Naive thymus-derived CD4-positive, alpha-beta T cell (primary cell): Measurements from ENCODE around the gene SLC34A3. TPM values are rescaled to one million over a fixed set of nuclear protein-coding genes. Genes with fewer than 3 reads are reported as not detected.
A peak's percentile ranks its signal among the peaks of the same experiment; 100 is the strongest.

Source experiments
- ATAC-seq: fragments of 150-1000 bp; cut with Tn5 transposase; 2 replicates; pipeline ENCODE4 v1.10.0; 2021; ENCODE audit warnings: mild to moderate bottlenecking, moderate library complexity
- CTCF ChIA-PET: fragments of 350-600 bp; sonication (Branson Sonifier 250); formaldehyde crosslinking; loops from one replicate; lab custom pipeline; 2021; ENCODE audit warnings: antibody characterized with exemption; lab: Charles Lee
- POLR2A ChIA-PET: fragments of 350-600 bp; sonication (Branson Sonifier 250); formaldehyde crosslinking; loops from one replicate; lab custom pipeline; 2021; ENCODE audit warnings: antibody characterized with exemption, inconsistent platforms; lab: Charles Lee
- DNase-seq, 9 donors: peaks; one replicate each; pipeline versions ENCODE4 v3.0.0 to v3.0.0-alpha.2; 2020 to 2022; ENCODE audit warnings: mixed read lengths in 1 of 9
- H3K27ac ChIP-seq: one replicate; pipeline ENCODE4 v1.7.0; 2013; ENCODE audit warnings: mild to moderate bottlenecking, low read depth, low read length, moderate library complexity
- H3K27me3 ChIP-seq, 2 donors: one replicate each; pipeline ENCODE4 v1.7.0; 2013; ENCODE audit warnings: low read length in 2 of 2, mild to moderate bottlenecking in 2 of 2, moderate library complexity in 2 of 2; ENCODE audit not compliant: control insufficient read depth in 2 of 2, insufficient read depth in 2 of 2
- H3K36me3 ChIP-seq, 3 experiments: 1 replicate in 2 of 3; 2 replicates in 1 of 3; pipeline ENCODE4 v1.7.0; 2013; ENCODE audit warnings: low read length in 3 of 3, mild to moderate bottlenecking in 3 of 3, moderate library complexity in 1 of 3; ENCODE audit not compliant: insufficient read depth in 3 of 3, control insufficient read depth in 2 of 3
- H3K4me1 ChIP-seq, 2 donors: one replicate each; pipeline ENCODE4 v1.7.0; 2013; ENCODE audit warnings: low read length in 2 of 2, mild to moderate bottlenecking in 2 of 2, moderate library complexity in 1 of 2; ENCODE audit not compliant: control insufficient read depth in 2 of 2, insufficient read depth in 2 of 2
- H3K4me3 ChIP-seq: 2 replicates; pipeline ENCODE4 v1.7.0; 2013; ENCODE audit warnings: mild to moderate bottlenecking, low read length
- H3K9me3 ChIP-seq, 3 experiments: 1 replicate in 2 of 3; 2 replicates in 1 of 3; pipeline ENCODE4 v1.7.0; 2013; ENCODE audit warnings: low read length in 3 of 3; ENCODE audit not compliant: control insufficient read depth in 2 of 3
- H3K27ac Mint-ChIP-seq, 9 donors: one replicate each; pipeline ENCODE4 v1.8.0; 2020 to 2022; ENCODE audit warnings: mixed read lengths in 9 of 9, mild to moderate bottlenecking in 8 of 9, moderate library complexity in 5 of 9, inconsistent platforms in 2 of 9
- H3K27me3 Mint-ChIP-seq, 5 donors: one replicate each; pipeline ENCODE4 v1.8.0; 2021 to 2022; ENCODE audit warnings: mixed read lengths in 5 of 5, mild to moderate bottlenecking in 1 of 5
- H3K36me3 Mint-ChIP-seq, 5 donors: one replicate each; pipeline ENCODE4 v1.8.0; 2020 to 2022; ENCODE audit warnings: mixed read lengths in 5 of 5, mild to moderate bottlenecking in 3 of 5, inconsistent platforms in 1 of 5
- H3K4me1 Mint-ChIP-seq, 7 donors: one replicate each; pipeline ENCODE4 v1.8.0; 2020 to 2022; ENCODE audit warnings: mixed read lengths in 7 of 7, mild to moderate bottlenecking in 3 of 7, inconsistent platforms in 1 of 7
- H3K4me3 Mint-ChIP-seq, 10 donors: one replicate each; pipeline ENCODE4 v1.8.0; 2020 to 2022; ENCODE audit warnings: mild to moderate bottlenecking in 10 of 10, mixed read lengths in 10 of 10, moderate library complexity in 6 of 10, inconsistent platforms in 2 of 10
- H3K9me3 Mint-ChIP-seq, 11 donors: one replicate each; pipeline ENCODE4 v1.8.0; 2020 to 2022; ENCODE audit warnings: mixed read lengths in 11 of 11, mild to moderate bottlenecking in 4 of 11, inconsistent platforms in 1 of 11, moderate library complexity in 1 of 11
- intact Hi-C, 2 donors: fragments of 100-400 bp; cut with micrococcal nuclease; formaldehyde crosslinking; loops; one replicate each; pipeline ENCODE4 v1.15.1; 2023
- polyA plus RNA-seq, 2 donors: library from polyadenylated mRNA; unstranded; fragments of 300-500 nt; fragmentation: Illumina TruSeq; gene quantifications; one replicate each; pipeline ENCODE4 v1.2.3, GENCODE V29; 2021
- total RNA-seq, 6 experiments: library from RNA in 5 of 6; stranded (reverse) in 5 of 6; gene quantifications; 1 replicate in 5 of 6; 2 replicates in 1 of 6; pipeline ENCODE4 v1.2.3 and lab custom pipeline; 2021 to 2026

Gene SLC34A3
- total and polyA plus RNA-seq, 7 experiments from 2014 or later: 0.16 TPM; not detected in 5

DNA sequence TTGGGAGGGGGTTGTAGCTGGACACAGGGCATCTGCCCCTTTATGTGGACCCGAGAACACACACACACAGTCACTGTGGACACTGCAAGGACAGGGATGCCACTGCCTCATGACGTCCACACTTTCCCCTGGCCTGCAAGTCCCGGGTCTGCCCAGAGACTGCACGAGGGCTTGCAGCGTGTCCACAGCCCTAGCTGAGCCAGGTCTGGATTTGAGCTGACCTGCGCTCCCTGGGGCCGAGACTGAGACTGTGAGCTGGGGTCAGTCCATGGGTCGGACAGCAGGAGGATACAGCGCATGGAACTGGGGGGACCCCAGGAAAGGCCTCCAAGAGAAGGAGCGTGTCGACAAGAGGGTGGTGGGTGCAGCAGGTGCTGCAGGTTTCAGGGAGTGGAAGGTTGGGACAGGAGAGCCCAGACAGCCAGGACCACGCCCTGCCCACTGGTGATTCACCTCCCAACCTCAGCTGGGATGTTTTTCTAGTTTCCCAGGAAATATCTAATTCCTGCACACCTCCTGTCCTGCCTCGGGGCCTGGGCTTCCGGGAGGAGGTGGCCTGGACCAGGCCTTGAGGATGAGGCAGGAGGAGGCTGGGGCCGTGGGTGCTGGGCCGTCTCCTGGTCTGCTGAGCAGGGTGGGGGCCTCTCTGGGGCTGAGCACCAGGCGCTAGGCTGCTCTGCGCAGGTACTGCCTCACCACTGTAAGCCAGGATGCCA, 4.2 kb upstream of the SLC34A3 start:
- DNase-seq: no peak
- H3K27ac Mint-ChIP-seq: no peak overlapping the region
- intact Hi-C loops: loop anchor here (1.0 to 10.0 kb wide), 7 partner anchors 26 to 282 kb away; partner anchors contain the start of genes ANAPC2 (in 1 of the 2), C8G (in 1 of the 2), FBXW5 (in 1 of the 2) and NPDC1 (in 1 of the 2)

GRCh38 chr9:137227054-137227852, 3.4 kb upstream of the SLC34A3 start, which contains the start of gene RNF224:
Gene RNF224, plus strand, starts transcription at chr9:137227502. Its CDS starts 834 bp downstream, at chr9:137228336.
- Histone ChIP-seq H3K4me1 (peaks cover 9 to 11% of the 10 kb centered on the region in 2 donors), H3K27me3 (no peaks in the 10 kb centered on the region), H3K27ac (no peak within 1 kb of the TSS), H3K9me3 (no peaks in the 10 kb centered on the region), H3K36me3 (no peaks in the 10 kb centered on the region), H3K4me3 (no peak within 1 kb of the TSS)
- intact Hi-C loops: loop anchor here (1.0 to 10.0 kb wide), 7 partner anchors 27 to 282 kb away; partner anchors contain the start of genes ANAPC2 (in 1 of the 2), C8G (in 1 of the 2), FBXW5 (in 1 of the 2) and NPDC1 (in 1 of the 2)
- Mint-ChIP-seq H3K36me3 (no peaks in the 10 kb centered on the region), H3K4me1 (peaks cover 5 to 14% (median 6%) of the 10 kb centered on the region in 7 donors), H3K27ac (peak within 1 kb of the TSS in 5 of 9 donors; percentile 29 to 85 (median 49)), H3K27me3 (peaks cover 0 to 7% (median 5%) of the 10 kb centered on the region in 5 donors), H3K4me3 (peak within 1 kb of the TSS in 2 of 10 donors; percentile 24 to 44), H3K9me3 (peaks cover 0 to 2% (median 0%) of the 10 kb centered on the region in 11 donors)
- POLR2A ChIA-PET: interaction anchor here (0.5 to 3.2 kb wide), 8 partner anchors 13 to 180 kb away, joined by 3 to 9 read pairs (median 3); partner anchors contain the start of genes ANAPC2, SSNA1 and TUBB4B
- DNase-seq (peak; percentile 64 to 82 (median 77)), ATAC-seq (peak; percentile 46)
- CTCF ChIA-PET: interaction anchor here (0.6 to 2.3 kb wide), 13 partner anchors 10 to 181 kb away, joined by 3 to 13 read pairs (median 3); partner anchors contain the start of gene NPDC1

More for the DNA sequence above, 4.2 kb upstream of the SLC34A3 start:
- H3K4me3 Mint-ChIP-seq: no peak overlapping the region
- Histone ChIP-seq H3K27ac (no peak overlapping the region), H3K4me1 (peaks cover 9 to 11% of the 10 kb centered on the region in 2 donors), H3K4me3 (no peak overlapping the region), H3K36me3 (no peaks in the 10 kb centered on the region), H3K9me3 (no peaks in the 10 kb centered on the region), H3K27me3 (no peaks in the 10 kb centered on the region)
- ChIA-PET POLR2A (interaction anchor here (0.5 to 3.2 kb wide), 6 partner anchors 14 to 139 kb away, joined by 3 to 9 read pairs (median 5); partner anchors contain the start of gene TUBB4B), CTCF (interaction anchor here (0.8 to 2.3 kb wide), 12 partner anchors 10 to 180 kb away, joined by 3 to 13 read pairs (median 3); no protein-coding TSS in a partner anchor)
- ATAC-seq: no peak
- H3K4me1 Mint-ChIP-seq: peaks cover 5 to 14% (median 6%) of the 10 kb centered on the region in 7 donors
- H3K9me3 Mint-ChIP-seq: no peaks in the 10 kb centered on the region
- H3K27me3 Mint-ChIP-seq: peaks cover 0 to 6% (median 4%) of the 10 kb centered on the region in 5 donors
- no peaks in the 10 kb centered on the region for H3K36me3 Mint-ChIP-seq

DNA sequence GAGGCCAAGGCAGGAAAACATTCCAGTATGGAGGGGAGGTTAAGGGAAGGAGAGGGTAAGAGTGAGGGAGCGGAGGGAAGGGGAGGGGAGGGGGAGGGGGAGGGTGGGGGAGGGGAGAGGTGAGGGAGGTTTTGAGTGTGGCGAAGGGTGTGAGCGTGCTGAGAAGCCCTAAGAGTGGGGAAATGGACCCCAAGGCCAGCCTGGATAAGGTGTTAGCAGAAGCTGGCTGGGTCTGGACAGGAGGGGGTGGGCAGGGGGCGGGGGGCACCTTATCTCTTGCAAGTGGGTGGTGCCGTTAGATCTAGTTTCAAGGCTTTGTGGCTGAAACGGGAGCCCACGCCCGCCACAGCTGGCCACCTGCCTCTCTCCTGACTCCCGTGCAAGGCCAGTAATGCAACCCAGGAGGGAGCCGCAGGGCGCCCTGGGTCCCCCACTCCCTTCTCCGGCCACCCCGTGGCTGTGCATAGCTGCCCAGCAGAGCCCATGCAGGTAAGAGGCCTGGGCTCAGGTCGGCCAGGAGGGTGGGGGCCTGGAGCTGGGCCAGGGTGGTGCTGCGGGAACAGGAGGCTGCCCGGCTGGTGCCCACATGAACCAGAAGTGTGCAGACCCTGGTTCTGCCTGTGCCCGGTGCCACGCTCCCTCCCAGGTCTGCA, 2.7 kb upstream of the SLC34A3 start:
- Mint-ChIP-seq H3K27ac (peak overlapping the region in 5 of 9 donors; percentile 29 to 85 (median 49)), H3K4me1 (peaks cover 5 to 11% (median 6%) of the 10 kb centered on the region in 7 donors)

GRCh38 chr9:137228506-137228967, 2.2 kb upstream of the SLC34A3 start:
- CTCF ChIA-PET: interaction anchor here (1.4 to 2.3 kb wide), 2 partner anchors 8 to 106 kb away, joined by 4 to 13 read pairs; no protein-coding TSS in a partner anchor
- POLR2A ChIA-PET: interaction anchor here (1.0 to 3.2 kb wide), 3 partner anchors 12 to 110 kb away, joined by 3 to 9 read pairs (median 9); partner anchors contain the start of genes ANAPC2, SSNA1 and TUBB4B
- DNase-seq (no peak), ATAC-seq (no peak)
- H3K36me3 ChIP-seq: no peaks in the 10 kb centered on the region
- intact Hi-C loops: loop anchor here in 1 of 2 donors (10.0 kb wide), 1 partner anchor 284 kb away; the partner anchor contains the start of genes C8G and FBXW5
- peaks cover 5 to 10% (median 6%) of the 10 kb centered on the region in 7 donors for H3K4me1 Mint-ChIP-seq
- H3K27me3 ChIP-seq: no peaks in the 10 kb centered on the region
- no peak overlapping the region for H3K27ac Mint-ChIP-seq
- no peak overlapping the region for H3K27ac ChIP-seq
- H3K4me1 ChIP-seq: peaks cover 5 to 9% of the 10 kb centered on the region in 2 donors
- H3K9me3 Mint-ChIP-seq: peaks cover 0 to 2% (median 0%) of the 10 kb centered on the region in 11 donors
- H3K4me3 ChIP-seq: no peak overlapping the region
- peaks cover 0 to 7% (median 5%) of the 10 kb centered on the region in 5 donors for H3K27me3 Mint-ChIP-seq
- H3K4me3 Mint-ChIP-seq: no peak overlapping the region
- no peaks in the 10 kb centered on the region for H3K36me3 Mint-ChIP-seq
- H3K9me3 ChIP-seq: no peaks in the 10 kb centered on the region

More for the DNA sequence above, 2.7 kb upstream of the SLC34A3 start:
- ATAC-seq: no peak
- intact Hi-C loops: loop anchor here (1.0 to 10.0 kb wide), 7 partner anchors 28 to 283 kb away; partner anchors contain the start of genes ANAPC2 (in 1 of the 2), C8G (in 1 of the 2), FBXW5 (in 1 of the 2) and NPDC1 (in 1 of the 2)
- Histone ChIP-seq H3K4me1 (peaks cover 7 to 9% of the 10 kb centered on the region in 2 donors), H3K27ac (no peak overlapping the region), H3K4me3 (no peak overlapping the region), H3K9me3 (no peaks in the 10 kb centered on the region), H3K36me3 (no peaks in the 10 kb centered on the region), H3K27me3 (no peaks in the 10 kb centered on the region)
- peak overlapping the region in 1 of 10 donors; percentile 24 for H3K4me3 Mint-ChIP-seq
- peaks cover 0 to 2% (median 0%) of the 10 kb centered on the region in 11 donors for H3K9me3 Mint-ChIP-seq
- H3K27me3 Mint-ChIP-seq: peaks cover 0 to 7% (median 5%) of the 10 kb centered on the region in 5 donors
- no peaks in the 10 kb centered on the region for H3K36me3 Mint-ChIP-seq
- DNase-seq: no peak
- POLR2A ChIA-PET: interaction anchor here (0.9 to 3.2 kb wide), 6 partner anchors 13 to 181 kb away, joined by 3 to 9 read pairs (median 6); partner anchors contain the start of genes ANAPC2, SSNA1 and TUBB4B
- CTCF ChIA-PET: interaction anchor here (1.0 to 2.3 kb wide), 6 partner anchors 9 to 140 kb away, joined by 3 to 13 read pairs (median 6); no protein-coding TSS in a partner anchor

DNA sequence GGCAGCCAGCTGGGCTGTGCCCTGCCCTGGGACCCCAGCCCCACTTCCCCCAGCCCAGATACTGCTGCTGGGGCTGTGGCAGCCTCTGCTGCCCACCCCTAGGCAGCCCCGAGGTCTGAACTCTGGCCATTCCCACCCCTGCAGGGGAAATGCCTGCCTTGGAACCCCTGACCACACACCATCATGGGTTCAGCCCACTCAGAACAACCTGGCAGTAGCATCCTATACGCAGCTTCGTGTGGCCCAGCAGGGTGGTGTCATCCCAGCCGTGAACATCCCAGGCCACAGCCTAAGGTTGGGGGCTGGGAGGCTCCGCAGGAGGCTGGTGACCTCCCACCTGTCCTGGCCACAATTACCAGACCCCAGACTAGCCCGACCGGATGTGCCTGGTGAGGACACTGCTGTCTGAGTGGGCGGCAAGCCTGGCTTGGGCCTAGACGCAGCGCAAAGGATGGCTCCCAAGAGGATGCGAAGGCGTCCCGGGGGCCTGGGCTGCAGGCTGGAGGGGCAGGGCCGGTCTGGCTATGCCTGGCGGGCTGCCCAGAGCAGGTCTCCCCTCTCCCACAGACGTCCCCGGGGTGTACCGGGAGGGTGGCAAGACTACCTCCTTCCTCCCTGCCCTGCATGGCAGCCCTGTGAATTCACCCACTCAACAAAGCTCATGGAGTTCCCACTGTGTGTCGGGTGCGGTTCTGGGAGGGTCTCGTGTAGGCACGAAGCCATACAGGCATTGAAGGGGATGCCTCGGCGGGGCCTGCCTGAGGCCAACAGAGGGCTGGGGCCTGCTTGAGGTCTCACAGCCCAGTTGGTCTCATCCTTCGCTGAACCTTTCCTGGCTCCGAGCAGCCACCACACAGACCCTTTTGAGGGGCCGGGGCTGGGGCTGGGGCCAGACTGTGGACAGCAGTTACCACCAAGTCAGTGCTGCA, 1.5 kb upstream of the SLC34A3 start:
- Histone ChIP-seq H3K27ac (no peak overlapping the region), H3K27me3 (no peaks in the 10 kb centered on the region), H3K36me3 (no peaks in the 10 kb centered on the region), H3K4me3 (no peak overlapping the region), H3K9me3 (no peaks in the 10 kb centered on the region), H3K4me1 (peaks cover 4 to 5% of the 10 kb centered on the region in 2 donors)
- no peak for ATAC-seq
- H3K4me3 Mint-ChIP-seq: no peak overlapping the region
- DNase-seq: no peak
- peaks cover 5 to 7% (median 5%) of the 10 kb centered on the region in 7 donors for H3K4me1 Mint-ChIP-seq
- peaks cover 0 to 2% (median 0%) of the 10 kb centered on the region in 11 donors for H3K9me3 Mint-ChIP-seq
- no peaks in the 10 kb centered on the region for H3K36me3 Mint-ChIP-seq
- ChIA-PET POLR2A (no interaction called here), CTCF (interaction anchor here (1.2 kb wide), 1 partner anchor 9 kb away, joined by 4 read pairs; no protein-coding TSS in a partner anchor)
- no peak overlapping the region for H3K27ac Mint-ChIP-seq
- peaks cover 0 to 7% (median 5%) of the 10 kb centered on the region in 5 donors for H3K27me3 Mint-ChIP-seq
- intact Hi-C loops: loop anchor here in 1 of 2 donors (10.0 kb wide), 1 partner anchor 284 kb away; the partner anchor contains the start of genes C8G and FBXW5
